SHP77 (cell line): ENCODE data around the gene MBD1.
A peak's percentile ranks its signal among the peaks of the same experiment; 100 is the strongest.
"Not testable (repeated sequence)": the region's sequence is repeated elsewhere in the genome, so short reads cannot be mapped to it uniquely, and the experiment has no call there.

Experiments used
- DNase-seq, 2 experiments: peaks; one replicate each; lab custom pipeline; 2025; lab: John Stamatoyannopoulos, UW

Gene MBD1

DNA sequence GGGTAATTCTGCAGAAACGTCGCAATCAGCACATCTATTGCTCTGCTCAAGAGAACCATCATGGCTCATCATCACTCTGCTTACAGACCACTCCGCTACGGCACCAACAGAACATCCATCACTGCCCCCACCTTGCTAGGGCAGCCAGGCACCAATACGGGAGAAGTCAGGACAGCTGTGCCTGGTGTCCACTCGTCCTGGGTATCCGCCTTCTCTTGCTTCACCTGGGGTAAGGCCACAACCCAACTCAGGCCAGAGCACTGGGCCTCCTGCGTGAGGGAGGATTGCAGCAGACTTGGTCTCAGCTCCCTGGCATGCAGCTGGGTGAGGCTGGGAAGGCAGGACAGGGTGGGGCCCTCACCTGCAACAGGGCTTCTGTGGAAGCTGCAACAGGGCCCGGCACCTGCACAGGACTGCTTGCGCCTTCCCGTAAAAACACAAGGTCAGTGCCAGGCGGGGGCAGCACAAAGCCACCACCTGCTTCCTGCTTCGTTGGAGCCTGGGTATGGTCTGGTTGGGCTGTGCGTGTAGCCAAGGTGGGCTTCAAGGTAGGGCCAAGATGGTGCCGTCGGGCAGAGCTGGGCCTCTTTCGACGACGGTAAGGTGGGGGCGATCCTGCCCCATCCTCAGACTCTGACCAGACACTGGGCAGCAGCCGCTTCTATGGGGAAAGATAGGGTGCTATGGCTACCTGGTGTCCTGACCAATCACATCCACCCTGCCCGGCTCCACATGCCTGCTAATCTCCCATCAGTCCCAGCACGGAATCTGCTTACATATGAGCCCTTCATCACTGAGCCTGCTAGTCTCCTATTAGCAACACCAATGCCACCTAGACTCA, 7.9 kb downstream of the MBD1 start:
- DNase-seq: no peak

DNA sequence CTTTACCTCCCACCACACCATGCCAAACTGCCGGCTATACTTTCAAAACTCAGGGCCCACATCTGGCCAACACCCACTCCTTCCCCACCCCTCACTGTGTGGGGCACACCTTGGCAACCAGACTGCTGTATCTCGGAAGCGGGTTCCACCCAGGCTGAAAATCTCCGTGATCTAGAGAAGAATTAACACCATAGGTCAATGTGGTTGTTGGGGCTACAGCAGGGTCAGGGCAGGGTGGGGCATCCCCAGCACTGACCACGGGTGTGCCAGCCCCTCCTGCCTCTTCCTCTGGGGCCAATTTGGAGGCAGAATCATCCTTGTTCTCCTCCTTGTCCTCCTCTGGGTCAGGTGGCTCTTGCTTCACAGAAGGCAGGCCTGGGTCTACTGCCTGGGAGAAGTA, 8.8 kb downstream of the MBD1 start:
- DNase-seq: no peak

- DNase-seq: peak in 1 of 2 experiments; percentile 28
Measured at GRCh38 chr18:50268022-50268747, 13.1 kb downstream of the MBD1 start.

DNA sequence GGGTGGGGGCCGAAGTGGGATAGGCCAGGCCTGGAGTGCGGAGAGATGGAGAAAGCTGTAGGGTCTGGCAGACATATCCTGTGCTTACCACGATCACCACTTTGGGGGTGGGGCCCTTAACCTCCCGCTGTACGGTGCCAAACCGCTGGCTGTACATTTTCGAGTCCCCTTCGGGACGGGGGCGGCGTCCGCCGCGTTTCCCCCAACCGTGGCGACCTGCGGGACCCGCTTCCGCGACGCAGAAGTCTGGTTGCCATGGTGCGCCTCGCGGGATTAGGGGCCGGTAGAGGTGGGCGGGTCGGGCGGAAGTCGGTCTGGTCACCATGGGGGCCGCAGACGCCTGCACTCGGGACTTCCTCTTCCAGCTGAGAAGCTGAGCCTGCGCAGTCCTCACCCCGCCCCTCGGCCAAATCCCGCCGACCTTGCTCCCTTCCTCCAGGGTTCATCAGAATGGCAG, 15.0 kb downstream of the MBD1 start, which contains the start of gene CFAP53:
CFAP53 (minus strand) TSS at position 248 of the 457 bp plus-strand sequence; CDS start at position 157, 91 bp downstream.
- DNase-seq: peak; percentile 90 to 96

DNA sequence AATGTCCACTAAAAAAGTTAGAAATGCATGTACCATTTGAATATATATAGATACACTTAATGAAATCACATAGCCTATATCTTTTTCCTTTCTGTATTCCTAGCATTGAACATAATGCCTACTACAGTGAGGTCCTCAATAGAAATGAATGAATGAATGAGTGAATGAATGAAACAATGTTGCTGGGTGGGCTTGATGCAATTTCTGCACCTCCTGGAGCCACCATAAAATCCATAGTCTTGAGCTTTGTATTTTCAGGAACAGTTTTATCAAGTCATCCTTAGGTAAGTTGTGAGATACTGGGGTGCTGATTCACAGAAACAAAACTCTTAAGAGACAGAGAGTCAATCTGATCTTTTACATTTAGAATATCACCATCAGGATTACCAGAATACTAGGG, 18.3 kb downstream of the MBD1 start:
- no peak for DNase-seq

- DNase-seq: no peak
Measured at GRCh38 chr18:50250935-50251334, 30.4 kb downstream of the MBD1 start.

GRCh38 chr18:50249576-50249975, 31.7 kb downstream of the MBD1 start:
- DNase-seq: no peak

GRCh38 chr18:50247561-50247960, 33.8 kb downstream of the MBD1 start:
- DNase-seq: no peak

- DNase-seq: not testable (repeated sequence)
Measured at GRCh38 chr18:50241768-50242167, 39.6 kb downstream of the MBD1 start.

DNA sequence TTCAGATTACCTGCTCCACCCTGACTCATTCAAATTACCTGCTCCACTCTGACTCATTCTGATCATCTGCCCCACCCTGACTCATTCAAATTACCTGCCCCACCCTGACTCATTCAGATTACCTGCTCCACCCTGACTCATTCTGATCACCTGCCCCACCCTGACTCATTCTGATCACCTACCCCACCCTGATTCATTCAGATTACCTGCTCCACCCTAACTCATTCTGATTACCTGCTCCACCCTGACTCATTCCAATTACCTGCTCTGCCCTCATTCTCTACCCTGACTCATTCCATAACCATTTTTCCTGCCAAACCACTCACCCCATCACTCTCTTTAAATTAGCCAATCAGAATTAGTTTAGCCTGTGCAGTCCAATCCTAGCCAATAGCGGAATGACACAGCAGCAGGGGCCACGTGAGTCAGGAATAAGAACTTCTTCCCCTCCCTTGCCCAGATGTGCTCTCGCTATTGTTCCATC, 41.2 kb downstream of the MBD1 start:
- DNase-seq: no peak

GRCh38 chr18:50232419-50232818, 48.9 kb downstream of the MBD1 start:
- no peak for DNase-seq

- DNase-seq: no peak
Measured at GRCh38 chr18:50231621-50232020, 49.7 kb downstream of the MBD1 start.

- DNase-seq: not testable (repeated sequence)
Measured at GRCh38 chr18:50220249-50220648, 61.1 kb downstream of the MBD1 start.
